ENCODE data around the gene WNK2.

WNK2 gene

GRCh38 chr9:93308158-93308602, 124.2 kb downstream of the WNK2 start:
- no peak for DNase-seq
- Histone ChIP-seq H3K4me1 (ENCODE audit: control insufficient read depth, insufficient read depth, low read length, poor library complexity, severe bottlenecking) (no peaks in the 10 kb centered on the region), H3K27ac (ENCODE audit: insufficient read depth, low read length, poor library complexity, severe bottlenecking) (no peak overlapping the region), H3K27me3 (replicated peaks; ENCODE audit: control insufficient read depth, insufficient read depth, low read length, poor library complexity, severe bottlenecking) (no peaks in the 10 kb centered on the region), H3K36me3 (ENCODE audit: control insufficient read depth, insufficient read depth, low read length) (no peaks in the 10 kb centered on the region), H3K4me3 (ENCODE audit: insufficient read depth, low read depth, low read length, poor library complexity, severe bottlenecking) (no peak overlapping the region), H3K9me3 (ENCODE audit: control insufficient read depth, low read length) (no peaks in the 10 kb centered on the region)

DNA sequence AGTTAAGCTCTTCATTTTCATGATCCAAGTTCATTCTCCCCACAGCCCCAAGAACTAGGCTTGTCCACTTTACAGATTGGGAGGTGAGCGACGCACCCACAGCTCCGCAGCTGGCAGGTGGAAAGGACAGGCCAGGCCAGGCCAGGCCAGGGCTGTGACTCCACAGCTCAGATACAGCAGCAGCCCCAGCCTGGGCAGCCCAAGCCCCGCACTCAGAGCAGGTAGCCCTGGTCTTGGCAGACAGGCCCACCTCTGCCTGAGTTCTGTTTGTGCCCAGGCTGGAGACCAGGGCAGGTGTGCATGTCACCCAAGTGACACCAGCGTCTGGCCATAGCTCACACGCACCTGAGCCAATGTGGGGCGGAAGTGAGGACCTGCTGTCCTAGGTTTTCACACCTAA, 124.7 kb downstream of the WNK2 start:
- no peak for DNase-seq
- Histone ChIP-seq H3K4me1 (ENCODE audit: control insufficient read depth, insufficient read depth, low read length, poor library complexity, severe bottlenecking) (no peaks in the 10 kb centered on the region), H3K27ac (ENCODE audit: insufficient read depth, low read length, poor library complexity, severe bottlenecking) (no peak overlapping the region), H3K36me3 (ENCODE audit: control insufficient read depth, insufficient read depth, low read length) (no peaks in the 10 kb centered on the region), H3K9me3 (ENCODE audit: control insufficient read depth, low read length) (no peaks in the 10 kb centered on the region), H3K27me3 (replicated peaks; ENCODE audit: control insufficient read depth, insufficient read depth, low read length, poor library complexity, severe bottlenecking) (no peaks in the 10 kb centered on the region), H3K4me3 (ENCODE audit: insufficient read depth, low read depth, low read length, poor library complexity, severe bottlenecking) (no peak overlapping the region)

DNA sequence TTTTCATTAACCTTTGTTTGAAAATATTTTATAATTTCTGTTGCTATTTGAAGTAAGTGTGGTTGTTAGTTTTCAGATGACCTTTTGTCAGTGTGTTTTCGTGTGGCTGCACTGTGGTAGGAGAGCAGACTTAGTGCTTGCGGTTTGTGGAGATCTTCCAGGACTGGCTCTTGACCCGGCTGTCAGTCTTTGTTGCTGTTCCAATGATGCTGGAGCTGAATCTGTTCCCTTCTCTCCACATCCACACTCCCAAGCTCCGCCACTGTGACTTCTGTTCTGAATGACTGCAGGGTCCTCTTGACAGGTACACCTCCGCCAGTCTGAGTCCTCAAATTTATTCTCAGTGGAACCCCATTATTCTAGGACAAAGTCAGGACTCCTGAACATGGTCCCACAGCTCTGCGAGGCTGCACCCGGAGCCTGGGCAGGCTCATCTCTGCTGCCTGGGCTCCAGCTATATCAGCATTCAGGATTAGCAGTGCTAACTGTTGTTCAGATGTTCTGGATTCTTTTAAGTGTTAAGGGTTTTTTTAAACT, 126.0 kb downstream of the WNK2 start:
- no peaks in the 10 kb centered on the region for H3K27me3 ChIP-seq (replicated peaks; ENCODE audit: control insufficient read depth, insufficient read depth, low read length, poor library complexity, severe bottlenecking)

GRCh38 chr9:93315118-93315517, 131.2 kb downstream of the WNK2 start:
- Histone ChIP-seq H3K4me3 (ENCODE audit: insufficient read depth, low read depth, low read length, poor library complexity, severe bottlenecking) (no peak overlapping the region), H3K4me1 (ENCODE audit: control insufficient read depth, insufficient read depth, low read length, poor library complexity, severe bottlenecking) (no peaks in the 10 kb centered on the region), H3K27me3 (replicated peaks; ENCODE audit: control insufficient read depth, insufficient read depth, low read length, poor library complexity, severe bottlenecking) (no peaks in the 10 kb centered on the region), H3K9me3 (ENCODE audit: control insufficient read depth, low read length) (no peaks in the 10 kb centered on the region), H3K36me3 (ENCODE audit: control insufficient read depth, insufficient read depth, low read length) (no peaks in the 10 kb centered on the region), H3K27ac (ENCODE audit: insufficient read depth, low read length, poor library complexity, severe bottlenecking) (no peak overlapping the region)
- no peak for DNase-seq

More for the DNA sequence above, 126.0 kb downstream of the WNK2 start:
- DNase-seq = no peak
- no peaks in the 10 kb centered on the region for H3K9me3 ChIP-seq (ENCODE audit: control insufficient read depth, low read length)
- H3K27ac ChIP-seq (ENCODE audit: insufficient read depth, low read length, poor library complexity, severe bottlenecking) = no peak overlapping the region
- H3K4me1 ChIP-seq (ENCODE audit: control insufficient read depth, insufficient read depth, low read length, poor library complexity, severe bottlenecking) = no peaks in the 10 kb centered on the region
- no peaks in the 10 kb centered on the region for H3K36me3 ChIP-seq (ENCODE audit: control insufficient read depth, insufficient read depth, low read length)
- no peak overlapping the region for H3K4me3 ChIP-seq (ENCODE audit: insufficient read depth, low read depth, low read length, poor library complexity, severe bottlenecking)

- Histone ChIP-seq H3K36me3 (ENCODE audit: control insufficient read depth, insufficient read depth, low read length) (no peaks in the 10 kb centered on the region), H3K4me3 (ENCODE audit: insufficient read depth, low read depth, low read length, poor library complexity, severe bottlenecking) (no peak overlapping the region), H3K27ac (ENCODE audit: insufficient read depth, low read length, poor library complexity, severe bottlenecking) (no peak overlapping the region), H3K9me3 (ENCODE audit: control insufficient read depth, low read length) (no peaks in the 10 kb centered on the region), H3K4me1 (ENCODE audit: control insufficient read depth, insufficient read depth, low read length, poor library complexity, severe bottlenecking) (no peaks in the 10 kb centered on the region), H3K27me3 (replicated peaks; ENCODE audit: control insufficient read depth, insufficient read depth, low read length, poor library complexity, severe bottlenecking) (no peaks in the 10 kb centered on the region)
- DNase-seq = no peak
Observed at GRCh38 chr9:93315960-93316359, 132.0 kb downstream of the WNK2 start.

- no peak overlapping the region for H3K4me3 ChIP-seq (ENCODE audit: insufficient read depth, low read depth, low read length, poor library complexity, severe bottlenecking)
- no peaks in the 10 kb centered on the region for H3K27me3 ChIP-seq (replicated peaks; ENCODE audit: control insufficient read depth, insufficient read depth, low read length, poor library complexity, severe bottlenecking)
- H3K36me3 ChIP-seq (ENCODE audit: control insufficient read depth, insufficient read depth, low read length) = no peaks in the 10 kb centered on the region
- H3K9me3 ChIP-seq (ENCODE audit: control insufficient read depth, low read length) = no peaks in the 10 kb centered on the region
- no peak overlapping the region for H3K27ac ChIP-seq (ENCODE audit: insufficient read depth, low read length, poor library complexity, severe bottlenecking)
- DNase-seq = no peak
- no peaks in the 10 kb centered on the region for H3K4me1 ChIP-seq (ENCODE audit: control insufficient read depth, insufficient read depth, low read length, poor library complexity, severe bottlenecking)
Observed at GRCh38 chr9:93316726-93317494, 133.0 kb downstream of the WNK2 start.

- Histone ChIP-seq H3K9me3 (ENCODE audit: control insufficient read depth, low read length) (no peaks in the 10 kb centered on the region), H3K27ac (ENCODE audit: insufficient read depth, low read length, poor library complexity, severe bottlenecking) (no peak overlapping the region), H3K36me3 (ENCODE audit: control insufficient read depth, insufficient read depth, low read length) (no peaks in the 10 kb centered on the region), H3K4me3 (ENCODE audit: insufficient read depth, low read depth, low read length, poor library complexity, severe bottlenecking) (no peak overlapping the region), H3K27me3 (replicated peaks; ENCODE audit: control insufficient read depth, insufficient read depth, low read length, poor library complexity, severe bottlenecking) (no peaks in the 10 kb centered on the region), H3K4me1 (ENCODE audit: control insufficient read depth, insufficient read depth, low read length, poor library complexity, severe bottlenecking) (no peaks in the 10 kb centered on the region)
- DNase-seq = no peak
Observed at GRCh38 chr9:93317495-93318094, 133.7 kb downstream of the WNK2 start.

GRCh38 chr9:93318480-93318879, 134.5 kb downstream of the WNK2 start:
- Histone ChIP-seq H3K27me3 (replicated peaks; ENCODE audit: control insufficient read depth, insufficient read depth, low read length, poor library complexity, severe bottlenecking) (no peaks in the 10 kb centered on the region), H3K9me3 (ENCODE audit: control insufficient read depth, low read length) (no peaks in the 10 kb centered on the region), H3K4me3 (ENCODE audit: insufficient read depth, low read depth, low read length, poor library complexity, severe bottlenecking) (no peak overlapping the region), H3K4me1 (ENCODE audit: control insufficient read depth, insufficient read depth, low read length, poor library complexity, severe bottlenecking) (no peaks in the 10 kb centered on the region), H3K27ac (ENCODE audit: insufficient read depth, low read length, poor library complexity, severe bottlenecking) (no peak overlapping the region), H3K36me3 (ENCODE audit: control insufficient read depth, insufficient read depth, low read length) (no peaks in the 10 kb centered on the region)
- DNase-seq = no peak

- Histone ChIP-seq H3K9me3 (ENCODE audit: control insufficient read depth, low read length) (no peaks in the 10 kb centered on the region), H3K4me3 (ENCODE audit: insufficient read depth, low read depth, low read length, poor library complexity, severe bottlenecking) (no peak overlapping the region), H3K36me3 (ENCODE audit: control insufficient read depth, insufficient read depth, low read length) (no peaks in the 10 kb centered on the region), H3K27ac (ENCODE audit: insufficient read depth, low read length, poor library complexity, severe bottlenecking) (no peak overlapping the region), H3K27me3 (replicated peaks; ENCODE audit: control insufficient read depth, insufficient read depth, low read length, poor library complexity, severe bottlenecking) (no peaks in the 10 kb centered on the region), H3K4me1 (ENCODE audit: control insufficient read depth, insufficient read depth, low read length, poor library complexity, severe bottlenecking) (no peaks in the 10 kb centered on the region)
- DNase-seq = no peak
Observed at GRCh38 chr9:93319301-93319991, 135.5 kb downstream of the WNK2 start.

All from effector memory CD4-positive, alpha-beta T cell (primary cell).